ENCODE data around the gene NXT1.

Gene NXT1

DNA sequence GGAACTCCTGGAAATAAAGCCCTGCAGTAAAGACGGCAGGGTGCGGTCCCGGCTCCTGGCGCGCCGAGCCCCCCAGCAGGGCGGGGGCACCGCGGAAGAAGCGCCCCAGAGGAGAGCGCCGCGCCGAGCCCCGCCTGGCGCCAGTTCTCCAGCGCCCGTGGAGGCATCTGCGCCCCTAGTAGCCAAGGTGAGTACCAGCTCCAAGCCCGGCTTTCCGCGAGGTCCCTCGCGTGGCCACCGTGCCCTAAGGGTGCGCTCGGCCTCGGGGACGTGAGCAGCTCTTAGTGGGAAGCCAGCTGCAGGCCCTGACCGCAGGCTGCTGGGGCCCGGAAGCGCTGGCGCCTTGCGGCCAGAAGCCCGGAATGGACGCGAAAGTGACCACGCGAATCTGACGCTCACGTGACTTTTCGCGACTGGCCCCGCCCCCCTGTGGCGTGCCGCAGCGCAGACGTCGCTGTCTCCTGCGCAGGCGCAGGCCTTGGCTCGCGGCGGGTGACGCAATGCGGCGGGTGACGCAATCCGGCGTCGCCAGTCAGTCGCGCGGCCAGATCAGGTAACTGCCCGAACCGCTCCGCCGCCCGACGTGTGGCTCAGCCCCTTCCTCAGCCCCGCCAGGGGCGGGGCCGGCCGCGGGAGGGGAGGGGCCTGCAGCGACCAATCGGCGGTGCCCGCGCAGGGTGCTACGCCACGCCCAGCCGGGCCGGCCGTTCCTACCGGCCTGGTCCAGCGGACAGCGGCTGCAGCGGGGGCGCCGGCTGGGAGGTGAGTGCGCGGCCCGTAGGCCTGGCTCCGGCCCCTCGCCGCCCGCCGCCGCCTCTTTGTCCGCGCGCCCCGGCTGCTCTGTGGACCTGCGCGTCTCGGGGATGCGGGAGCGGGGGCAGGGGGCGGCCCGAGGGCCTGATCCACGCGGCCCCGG is 11.1 kb downstream of the NXT1 start, which contains the start of gene GZF1:
Gene GZF1, plus strand, starts transcription at position 707 of the 916 bp plus-strand sequence. CDS start 2,202 bp downstream, outside the sequence.
- DNase-seq = peak; percentile 98

DNA sequence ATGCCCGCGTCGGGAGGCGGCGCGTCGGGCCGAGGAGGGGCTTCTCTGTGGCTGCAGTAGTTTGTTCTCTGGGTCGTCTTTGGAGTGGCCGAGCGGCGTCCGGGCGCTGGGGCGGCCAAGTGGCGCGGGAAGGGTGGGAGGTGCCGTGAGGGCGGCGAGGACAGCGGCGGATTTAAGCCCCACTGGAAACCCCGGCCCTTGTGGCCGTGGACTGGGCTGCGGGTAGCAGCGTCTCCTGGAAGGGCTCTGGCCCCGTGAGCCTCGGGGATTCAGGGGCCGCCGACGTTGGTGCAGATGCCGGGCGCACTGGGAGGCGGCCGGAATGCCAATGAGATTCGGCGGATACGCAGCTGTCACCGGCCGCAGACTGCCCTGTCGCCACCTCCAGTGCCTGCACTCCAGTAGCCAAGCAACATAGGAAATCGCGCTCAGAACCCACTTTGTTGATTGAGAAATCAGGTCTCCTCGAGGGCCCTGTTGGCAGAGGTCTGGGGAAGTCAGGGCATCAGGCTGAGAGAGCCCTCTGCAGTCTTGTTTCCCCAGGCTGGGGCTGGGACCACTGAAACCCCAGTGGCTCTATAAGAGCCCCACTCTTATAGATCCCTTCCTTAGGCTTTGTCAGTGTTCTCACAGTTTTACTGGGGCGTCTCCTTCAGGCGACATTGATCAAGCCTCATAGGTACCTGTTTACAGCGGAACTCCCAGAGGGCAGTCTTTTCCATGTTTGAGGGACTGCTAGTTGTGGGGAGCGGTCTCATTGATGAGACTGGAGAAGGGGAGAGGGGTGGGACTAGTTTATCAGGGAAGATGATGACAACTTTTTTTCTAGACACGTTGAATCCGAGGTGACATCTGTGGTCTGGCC is 12.0 kb downstream of the NXT1 start:
- DNase-seq = no peak

DNA sequence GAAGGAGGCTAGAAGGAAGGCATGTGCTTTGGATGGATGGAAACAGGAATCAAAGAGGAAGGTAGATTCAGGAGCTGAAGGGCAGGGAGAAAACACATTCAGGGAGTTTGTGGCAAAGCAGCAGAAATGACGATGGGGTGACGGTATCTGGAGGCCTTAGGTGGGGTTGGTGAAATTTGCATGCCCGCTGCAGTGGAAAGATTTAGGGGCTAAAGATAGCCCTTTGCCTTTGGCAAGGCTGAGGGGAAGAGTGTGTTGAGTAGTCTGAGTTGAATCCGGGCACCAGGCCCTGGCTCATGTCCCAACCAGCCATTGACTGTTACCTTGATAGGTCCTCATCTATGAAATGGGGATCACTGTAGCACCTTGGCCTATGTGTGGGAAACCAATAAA is 12.7 kb downstream of the NXT1 start:
- DNase-seq = no peak

DNA sequence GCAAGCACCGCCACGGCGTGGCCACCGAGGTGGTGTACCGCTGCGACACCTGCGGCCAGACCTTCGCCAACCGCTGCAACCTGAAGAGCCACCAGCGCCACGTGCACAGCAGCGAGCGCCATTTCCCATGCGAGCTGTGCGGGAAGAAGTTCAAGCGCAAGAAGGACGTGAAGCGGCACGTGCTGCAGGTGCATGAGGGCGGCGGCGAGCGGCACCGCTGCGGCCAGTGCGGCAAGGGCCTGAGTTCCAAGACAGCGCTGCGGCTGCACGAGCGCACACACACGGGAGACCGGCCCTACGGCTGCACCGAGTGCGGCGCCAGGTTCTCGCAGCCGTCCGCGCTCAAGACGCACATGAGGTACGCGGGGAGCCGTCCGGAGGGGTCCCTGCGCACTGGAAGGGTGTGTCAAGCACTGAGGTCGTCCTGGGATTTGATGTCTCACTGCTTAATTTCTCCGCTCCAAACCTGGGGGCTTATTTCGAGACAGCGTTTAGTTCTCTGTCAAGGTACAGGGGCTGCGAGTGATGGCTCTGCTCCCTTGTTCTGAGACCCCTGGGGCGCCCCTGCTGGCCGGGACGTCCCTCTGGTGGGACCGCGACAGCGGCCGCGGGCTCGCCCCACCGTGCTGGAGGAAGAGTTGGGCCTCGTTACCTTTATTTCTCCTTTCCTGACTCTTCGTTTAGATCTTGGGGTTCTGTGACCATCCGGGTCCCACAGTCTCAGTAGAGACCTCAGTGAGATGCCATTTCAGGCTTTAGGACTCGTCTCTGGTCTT is 15.0 kb downstream of the NXT1 start:
- no peak for DNase-seq

DNA sequence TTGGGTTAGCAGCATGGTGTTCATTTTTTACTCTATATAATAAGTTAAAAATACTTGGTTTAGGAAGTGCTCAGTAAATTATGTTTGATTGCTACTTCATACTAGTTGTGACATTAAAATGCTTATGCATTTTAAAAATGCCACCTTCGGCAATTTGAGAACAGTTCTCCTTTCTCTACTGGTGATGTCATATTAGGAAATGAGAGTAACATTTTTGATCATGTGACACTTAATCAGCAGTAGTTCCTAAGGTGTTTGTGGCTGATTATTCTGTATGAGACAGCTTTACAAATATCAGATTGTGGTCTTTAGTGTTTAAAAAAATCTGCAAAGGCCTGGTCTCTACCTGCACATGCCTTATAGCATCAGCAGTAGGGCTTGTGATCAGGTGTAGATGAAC is 15.8 kb downstream of the NXT1 start:
- DNase-seq = no peak

DNA sequence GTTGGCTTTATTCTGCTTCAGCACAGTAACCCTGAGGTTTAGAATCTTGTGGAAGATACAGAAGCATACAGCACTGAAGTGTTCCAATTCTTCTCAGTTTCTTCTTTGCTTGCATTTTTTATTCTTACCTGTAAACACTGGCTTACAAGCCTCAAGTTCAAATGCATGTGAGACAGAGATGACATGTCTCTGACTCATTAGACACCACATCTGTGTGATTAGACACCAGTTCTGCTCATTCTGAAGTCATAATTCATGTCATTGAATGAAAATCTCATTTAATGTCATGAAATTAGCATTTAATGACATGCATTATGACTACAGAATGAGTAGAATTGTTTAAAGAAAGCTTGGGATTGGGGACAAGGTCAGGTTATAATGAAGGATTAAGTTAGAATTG is 17.2 kb downstream of the NXT1 start:
- no peak for DNase-seq

DNA sequence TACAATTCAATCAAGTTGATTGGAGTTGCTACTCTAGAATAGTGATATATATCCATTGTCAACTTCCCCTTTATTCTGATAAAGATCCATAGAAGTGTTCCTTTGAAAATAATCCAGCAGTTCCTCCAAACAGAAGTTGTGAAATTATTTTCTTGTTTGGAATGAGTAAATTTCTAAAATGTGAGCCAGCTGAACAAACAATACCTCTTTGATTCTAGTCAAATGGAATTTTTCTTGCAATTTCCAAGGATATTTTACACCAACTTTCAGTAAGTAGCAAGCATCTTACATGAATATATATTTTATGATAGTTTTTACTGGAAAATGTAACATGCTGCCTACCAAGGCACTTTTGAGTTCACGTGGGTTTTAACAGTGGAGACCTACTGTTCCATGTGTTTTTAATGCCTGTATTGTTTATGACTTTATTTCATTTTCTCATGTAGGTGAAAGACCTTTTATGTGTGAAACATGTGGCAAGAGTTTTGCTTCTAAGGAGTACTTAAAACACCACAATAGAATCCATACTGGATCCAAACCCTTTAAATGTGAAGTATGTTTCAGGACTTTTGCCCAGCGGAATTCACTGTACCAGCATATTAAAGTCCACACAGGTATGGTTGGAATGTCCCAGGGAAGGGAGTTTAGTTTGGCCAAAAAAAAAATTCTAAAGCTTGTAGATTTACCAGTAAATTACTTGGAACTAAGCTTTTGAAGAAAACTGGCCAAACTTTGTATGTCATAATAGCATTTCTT is 17.9 kb downstream of the NXT1 start:
- no peak for DNase-seq

DNA sequence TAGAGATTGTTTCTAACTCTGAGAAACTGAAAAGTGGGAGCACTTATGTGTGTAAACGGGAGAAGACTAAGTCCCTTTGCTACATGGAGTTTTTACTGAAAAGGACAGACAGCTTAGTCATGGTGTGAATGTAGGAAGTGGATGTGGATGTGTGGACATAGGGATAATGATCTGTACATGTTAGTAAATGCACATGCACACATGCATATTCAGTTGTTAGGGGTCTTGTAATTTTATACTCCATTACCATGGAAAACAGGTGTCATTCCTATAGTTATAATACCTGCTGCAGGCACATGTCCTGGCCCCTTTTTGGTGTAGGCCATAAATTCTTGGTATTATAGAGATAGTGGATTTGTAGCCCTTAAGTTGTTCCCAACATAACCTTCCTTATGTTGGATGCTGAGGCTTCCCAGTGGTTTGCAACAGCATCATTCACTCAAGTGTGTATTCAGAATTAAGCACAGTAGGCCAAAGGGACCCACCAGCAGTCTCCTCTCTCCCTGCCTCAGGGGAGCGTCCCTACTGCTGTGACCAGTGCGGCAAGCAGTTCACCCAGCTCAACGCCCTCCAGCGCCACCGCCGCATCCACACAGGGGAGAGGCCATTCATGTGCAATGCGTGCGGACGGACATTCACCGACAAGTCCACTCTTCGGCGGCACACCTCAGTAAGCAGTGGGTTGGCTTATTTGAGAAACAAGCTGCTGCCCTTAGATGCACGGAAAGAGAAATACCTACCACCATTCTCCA is 18.7 kb downstream of the NXT1 start:
- no peak for DNase-seq

DNA sequence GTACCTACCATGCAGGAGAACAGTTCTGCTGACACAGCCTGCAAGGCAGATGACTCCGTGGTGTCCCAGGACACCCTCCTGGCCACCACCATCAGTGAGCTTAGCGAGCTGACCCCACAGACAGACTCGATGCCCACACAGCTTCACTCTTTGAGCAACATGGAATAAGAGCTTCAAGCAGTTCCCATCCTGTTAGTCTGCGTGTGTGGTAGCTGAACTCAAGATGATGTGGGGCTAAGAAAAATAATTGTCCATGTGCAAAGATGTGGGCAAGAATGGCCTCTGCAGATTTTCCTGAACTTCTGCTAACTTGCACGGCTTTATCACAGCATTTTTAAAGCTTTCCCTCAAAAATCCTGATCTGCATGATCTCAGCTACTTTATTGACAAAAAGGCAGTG is 19.7 kb downstream of the NXT1 start:
- no peak for DNase-seq

DNA sequence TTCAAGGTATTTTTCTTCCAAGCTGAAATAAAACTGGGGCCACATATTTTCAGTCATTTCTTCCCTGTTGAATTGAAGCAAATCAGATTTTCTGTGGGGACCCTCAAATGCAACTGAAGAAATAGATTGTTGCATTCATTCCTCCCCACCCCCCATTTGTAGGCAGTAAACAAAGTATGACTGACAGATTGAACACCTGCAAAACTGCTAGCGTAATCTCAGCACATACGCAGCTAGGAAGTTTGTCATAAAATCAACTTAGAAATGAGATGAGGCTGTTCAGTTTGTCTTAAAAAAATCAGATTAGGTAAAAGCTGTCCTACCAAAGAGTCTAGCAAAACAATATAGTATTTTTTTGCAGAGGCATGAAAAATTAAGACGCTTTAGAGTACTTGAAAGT is 20.3 kb downstream of the NXT1 start:
- no peak for DNase-seq

DNA sequence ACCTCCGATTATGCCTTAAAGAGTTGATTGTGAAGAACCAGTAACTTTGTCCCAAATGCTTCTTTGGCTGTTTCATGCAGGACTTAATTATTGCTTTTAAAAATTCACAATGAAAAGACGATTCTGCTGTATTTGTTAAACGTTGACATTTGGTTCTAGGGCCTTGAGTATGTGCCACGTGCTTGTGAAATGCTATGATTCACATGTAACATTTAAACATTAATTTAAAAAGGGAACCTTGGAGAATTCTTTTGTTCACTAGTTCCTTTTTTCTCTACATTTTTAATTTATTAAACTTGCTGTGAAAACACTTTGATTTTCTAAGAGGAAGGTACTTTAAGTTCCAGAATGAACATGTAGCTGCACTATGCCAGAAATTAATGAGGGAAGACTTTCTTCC is 20.9 kb downstream of the NXT1 start:
- no peak for DNase-seq

DNA sequence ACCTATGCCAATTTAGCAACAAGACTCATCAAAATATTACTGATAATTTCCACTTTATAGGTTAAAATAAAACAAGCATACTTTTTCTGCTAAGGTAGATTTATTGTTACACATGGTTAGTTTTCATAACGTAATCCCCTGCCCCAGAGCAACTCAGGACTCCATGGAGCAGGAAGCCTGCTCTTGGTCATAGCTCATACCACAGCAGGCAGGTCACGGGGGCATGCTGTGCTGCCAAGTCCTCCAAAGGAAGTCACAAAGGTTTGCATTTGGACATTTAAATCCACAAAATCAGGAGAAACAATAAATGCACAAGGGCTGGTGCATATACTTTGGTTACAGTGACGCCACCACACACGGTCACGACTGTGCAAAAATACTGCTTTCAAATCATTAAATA is 23.9 kb downstream of the NXT1 start:
- DNase-seq = no peak

DNA sequence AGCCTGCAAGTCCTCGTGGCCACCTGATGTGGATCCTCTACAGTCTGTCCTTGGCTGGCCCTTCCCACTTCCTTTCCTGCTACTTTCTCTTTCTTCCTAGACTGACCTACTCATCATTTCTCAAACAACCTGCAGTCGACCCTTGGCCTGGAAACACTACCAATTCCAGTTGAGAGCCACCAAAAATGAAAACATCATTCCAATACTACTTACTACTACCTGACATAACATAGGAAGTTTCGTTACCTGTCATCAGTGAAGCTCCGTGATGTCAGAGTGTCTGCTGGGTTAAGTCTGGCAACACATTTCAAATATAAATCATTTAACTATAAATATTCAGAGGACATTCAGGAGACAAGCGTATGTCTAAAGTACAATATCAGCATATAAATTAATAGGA is 25.2 kb downstream of the NXT1 start:
- DNase-seq = no peak

DNA sequence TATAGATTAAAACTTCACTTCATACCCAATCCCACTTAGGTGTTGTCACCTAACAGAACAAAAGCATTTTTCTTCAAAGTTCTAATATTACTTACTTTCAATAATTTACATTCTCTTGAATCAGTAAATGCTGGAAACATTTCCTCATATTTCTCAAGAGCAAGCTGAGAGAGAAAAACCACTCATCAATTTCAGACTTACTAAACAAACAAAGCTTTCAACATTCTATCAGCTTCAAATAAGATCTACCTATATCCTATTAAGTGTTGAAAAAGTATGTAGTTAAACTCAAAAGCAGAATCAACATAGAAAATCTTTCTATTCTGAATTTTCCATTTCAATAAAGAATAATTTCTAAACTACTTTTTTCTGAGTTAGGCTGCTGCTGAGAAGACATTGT is 29.2 kb downstream of the NXT1 start:
- no peak for DNase-seq

DNA sequence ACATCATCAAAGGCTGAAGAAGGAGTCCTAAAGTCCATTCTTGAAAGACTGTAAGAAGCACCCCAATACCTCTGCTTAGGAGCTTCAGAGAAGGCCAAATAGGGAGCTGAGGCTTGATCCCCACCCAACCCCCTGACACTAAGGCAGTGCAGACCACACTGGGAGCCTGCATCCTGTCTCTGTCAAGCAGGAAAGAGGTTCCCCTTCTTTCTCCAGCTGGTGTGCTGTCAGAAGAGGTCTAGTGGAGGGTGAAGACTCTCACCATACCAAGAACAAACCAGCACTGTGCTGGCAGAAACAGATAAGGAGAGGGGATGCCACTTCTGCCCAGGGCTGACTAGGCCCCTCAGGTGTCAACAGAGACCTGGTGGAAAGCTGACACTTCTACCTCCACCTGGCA is 31.3 kb downstream of the NXT1 start:
- DNase-seq = no peak

DNA sequence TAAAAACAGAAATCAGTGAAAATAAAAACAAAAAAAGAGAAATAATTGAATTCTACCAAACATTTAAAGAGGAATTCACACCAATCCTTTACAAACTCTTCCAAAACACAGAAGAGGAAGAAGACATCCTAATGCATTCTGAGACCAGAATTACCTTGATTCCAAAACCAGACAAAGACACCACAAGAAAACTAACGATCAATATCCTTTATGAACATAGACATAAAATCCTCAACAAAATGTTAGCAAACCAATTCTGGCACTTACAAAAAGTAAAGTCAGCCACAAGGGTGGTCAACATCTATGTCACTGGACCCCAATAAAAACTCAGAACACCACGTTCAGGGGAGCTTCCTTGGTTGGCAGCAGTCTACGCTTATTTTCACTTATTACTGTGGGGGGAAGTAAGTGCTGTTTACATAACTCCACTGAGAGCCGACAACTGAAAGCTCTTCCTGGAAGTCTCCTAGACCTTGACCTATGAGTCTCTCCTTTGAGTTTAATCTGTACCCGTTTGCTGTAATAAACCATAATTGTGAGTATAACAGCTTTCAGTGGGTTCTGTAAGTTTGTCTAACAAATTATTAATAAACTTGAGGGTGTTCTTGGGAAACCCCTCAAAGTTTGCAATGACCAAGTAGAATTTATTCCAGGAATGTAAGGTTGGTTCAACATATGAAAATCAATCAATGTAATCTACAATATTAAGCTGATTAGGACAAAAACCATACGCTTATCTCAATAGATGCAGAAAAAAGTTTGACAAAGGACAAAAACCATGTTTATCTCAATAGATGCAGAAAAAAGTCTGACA is 35.9 kb downstream of the NXT1 start:
- DNase-seq = no peak

DNA sequence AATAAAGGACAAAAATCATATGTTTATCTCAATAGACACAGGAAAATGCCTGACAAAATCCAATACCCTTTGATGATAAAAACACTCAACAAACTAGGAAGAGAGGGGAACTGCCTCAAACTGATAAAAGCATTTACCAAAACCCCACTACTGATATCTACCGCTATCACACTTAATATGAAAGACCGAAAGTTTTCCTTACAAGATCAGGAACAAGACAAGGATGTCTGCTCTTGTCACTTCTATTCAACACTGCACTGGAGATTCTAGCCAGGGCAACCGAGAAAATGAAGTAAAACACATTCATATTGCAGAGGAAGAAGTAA is 36.5 kb downstream of the NXT1 start:
- DNase-seq = no peak

DNA sequence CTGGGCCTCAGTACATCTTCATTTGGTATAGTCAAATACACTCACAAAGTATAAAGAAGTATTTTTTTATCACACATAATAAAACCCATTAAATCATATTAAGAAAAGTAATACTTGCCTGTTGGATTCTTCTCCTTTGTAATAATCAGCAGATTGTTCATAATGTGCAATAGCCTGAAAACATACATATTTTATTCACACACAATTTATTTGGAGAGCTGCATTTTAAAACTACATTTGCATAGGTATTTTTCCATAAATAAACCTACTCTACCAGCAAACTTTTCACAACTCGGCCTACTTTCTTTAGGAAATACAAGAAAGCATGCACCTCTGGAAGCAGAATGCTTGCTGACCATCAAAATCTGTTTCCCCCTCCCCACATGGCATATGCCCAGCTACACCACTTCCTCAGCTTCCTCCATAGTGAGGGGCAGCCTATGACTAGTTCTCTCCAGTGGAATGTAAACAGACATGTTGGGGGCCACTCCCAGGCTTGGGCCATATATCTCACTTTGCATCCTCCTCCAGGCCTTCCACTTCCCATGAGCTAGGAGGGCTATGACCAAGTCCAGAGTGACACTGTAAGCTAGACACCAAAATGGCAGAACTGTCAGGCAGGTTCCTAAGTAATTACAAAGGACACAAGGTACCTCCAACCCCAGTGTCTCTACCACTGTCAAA is 39.6 kb downstream of the NXT1 start:
- no peak for DNase-seq

DNA sequence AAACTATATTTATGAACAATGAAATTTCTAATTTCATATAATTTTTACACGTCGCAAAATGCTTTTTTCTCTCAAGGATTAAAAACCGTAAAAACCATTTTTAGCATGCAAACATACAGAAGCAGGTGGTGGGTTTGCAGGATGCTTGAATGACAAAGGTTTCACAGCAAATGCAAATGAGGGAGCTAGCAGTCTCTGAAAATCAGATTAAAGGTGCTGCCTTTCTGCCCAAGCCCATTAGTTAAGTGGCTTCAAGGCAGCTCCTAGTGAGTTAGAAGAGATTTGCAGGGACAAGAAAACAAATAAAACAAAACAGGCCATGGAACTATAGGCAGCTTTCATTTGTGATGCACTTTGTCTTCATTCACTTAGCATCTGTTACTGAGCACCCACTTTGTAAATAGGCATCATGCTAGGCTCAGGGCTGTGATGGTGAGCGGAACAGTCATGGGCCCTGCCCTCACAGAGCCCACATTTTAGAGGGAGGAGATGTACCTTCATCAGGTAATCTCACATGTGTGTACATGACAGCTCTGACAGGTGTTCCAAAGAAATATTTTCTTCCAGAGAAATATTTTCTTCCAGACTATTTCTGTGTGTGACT is 41.2 kb downstream of the NXT1 start:
- DNase-seq = no peak

Data from activated effector memory CD4-positive, alpha-beta T cell treated with Interleukin-2 at 50 U/mL for 16 hours (primary cell).